ENCODE measurements around the gene PCSK6. TPM values are rescaled to one million over a fixed set of nuclear protein-coding genes. Genes with fewer than 3 reads are reported as not detected.

The PCSK6 gene
- total and polyA plus RNA-seq, 2 experiments from 2014 or later = 0.38 TPM; not detected in 1

DNA sequence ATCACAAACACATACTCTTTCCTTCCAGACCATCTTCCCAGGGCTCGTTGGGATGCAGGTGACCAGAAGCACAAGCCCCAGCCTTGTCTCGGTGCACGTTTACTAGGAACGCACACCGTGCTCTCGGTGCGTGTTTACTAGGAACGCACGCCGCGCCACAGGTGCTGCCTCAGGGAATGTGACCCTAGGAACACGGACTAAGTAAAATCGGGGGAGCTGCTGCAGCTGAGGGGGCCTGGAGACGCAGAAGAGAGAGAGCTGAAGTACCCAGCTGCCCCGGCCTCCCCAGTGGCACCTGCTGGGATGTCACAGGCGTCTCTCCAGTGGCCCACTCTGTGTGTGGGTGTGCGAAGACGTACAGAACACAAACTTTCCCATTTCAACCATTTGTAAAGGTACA is 103.5 kb downstream of the PCSK6 start:
- 69 to 73% methylated on average over 18 of the region's 18 CpGs for WGBS, 2 experiments (ENCODE audit: low coverage in 1 of 2, low lambda C conversion rate in 2 of 2, missing lambda C conversion rate in 2 of 2)
- no peak for TF ChIP-seq EZH2 (IDR thresholded peaks at IDR 0.05; ENCODE audit: insufficient read depth, poor library complexity, severe bottlenecking)
- TF ChIP-seq EZH2phosphoT487 (IDR thresholded peaks at IDR 0.05; ENCODE audit: insufficient read depth, low read depth) = no peak

DNA sequence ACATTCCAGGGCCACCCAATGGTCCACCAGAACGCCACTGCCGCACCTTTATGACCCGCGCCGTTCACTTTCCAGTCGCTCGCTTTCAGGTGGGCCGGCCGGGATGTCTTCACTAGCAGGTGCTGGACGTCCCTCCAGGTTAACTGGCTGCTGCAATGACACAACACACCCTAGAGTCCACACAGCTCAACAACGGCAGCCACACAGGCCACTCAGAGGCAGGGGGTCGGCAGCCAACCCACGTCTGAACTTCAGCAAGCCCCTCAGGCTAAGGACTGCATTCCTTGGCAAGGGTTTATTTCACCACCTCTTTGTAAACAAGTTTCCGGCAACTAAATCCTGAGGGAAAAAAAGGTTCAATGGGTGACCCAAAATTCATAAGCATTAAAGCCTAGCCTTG is 105.2 kb downstream of the PCSK6 start:
- no peak for TF ChIP-seq EZH2 (IDR thresholded peaks at IDR 0.05; ENCODE audit: insufficient read depth, poor library complexity, severe bottlenecking)
- no peak for TF ChIP-seq EZH2phosphoT487 (IDR thresholded peaks at IDR 0.05; ENCODE audit: insufficient read depth, low read depth)
- Histone ChIP-seq H4K20me1 (ENCODE audit: insufficient read depth) (no peaks in the 10 kb centered on the region), H3K9me2 (ENCODE audit: insufficient read depth) (no peaks in the 10 kb centered on the region), H3K4me2 (ENCODE audit: unreplicated experiment) (no peak overlapping the region), H3K27me3 (replicated peaks; ENCODE audit: insufficient read depth) (no peaks in the 10 kb centered on the region; the same call in 1 of the 2 replicates), H3K9ac (no peak overlapping the region), H3F3A (ENCODE audit: insufficient read depth) (no peaks in the 10 kb centered on the region), H3K4me1 (ENCODE audit: insufficient read depth) (no peaks in the 10 kb centered on the region), H3K4me3 (no peak overlapping the region), H3K9me3 (ENCODE audit: low read depth) (no peaks in the 10 kb centered on the region), H3K79me2 (ENCODE audit: insufficient read depth) (no peaks in the 10 kb centered on the region), H3K27ac (no peak overlapping the region), H3K36me3 (ENCODE audit: low read depth) (no peaks in the 10 kb centered on the region), H2AFZ (no peak overlapping the region)
- no peak for DNase-seq
- 75 to 77% methylated on average over 14 of the region's 14 CpGs for WGBS, 2 experiments (ENCODE audit: low coverage in 1 of 2, low lambda C conversion rate in 2 of 2, missing lambda C conversion rate in 2 of 2)
- in situ Hi-C loops (cut with MboI) = no loop called here

More for the DNA sequence above, 103.5 kb downstream of the PCSK6 start:
- Histone ChIP-seq H3K9ac (no peak overlapping the region), H3K27me3 (replicated peaks; ENCODE audit: insufficient read depth) (no peaks in the 10 kb centered on the region; the same call in 1 of the 2 replicates), H3F3A (ENCODE audit: insufficient read depth) (no peaks in the 10 kb centered on the region), H3K9me2 (ENCODE audit: insufficient read depth) (no peaks in the 10 kb centered on the region), H3K27ac (no peak overlapping the region), H2AFZ (no peak overlapping the region), H3K9me3 (ENCODE audit: low read depth) (no peaks in the 10 kb centered on the region), H3K79me2 (ENCODE audit: insufficient read depth) (no peaks in the 10 kb centered on the region), H3K36me3 (ENCODE audit: low read depth) (no peaks in the 10 kb centered on the region), H4K20me1 (ENCODE audit: insufficient read depth) (no peaks in the 10 kb centered on the region), H3K4me1 (ENCODE audit: insufficient read depth) (no peaks in the 10 kb centered on the region), H3K4me2 (ENCODE audit: unreplicated experiment) (no peak overlapping the region), H3K4me3 (no peak overlapping the region)
- in situ Hi-C loops (cut with MboI) = no loop called here
- DNase-seq = no peak

DNA sequence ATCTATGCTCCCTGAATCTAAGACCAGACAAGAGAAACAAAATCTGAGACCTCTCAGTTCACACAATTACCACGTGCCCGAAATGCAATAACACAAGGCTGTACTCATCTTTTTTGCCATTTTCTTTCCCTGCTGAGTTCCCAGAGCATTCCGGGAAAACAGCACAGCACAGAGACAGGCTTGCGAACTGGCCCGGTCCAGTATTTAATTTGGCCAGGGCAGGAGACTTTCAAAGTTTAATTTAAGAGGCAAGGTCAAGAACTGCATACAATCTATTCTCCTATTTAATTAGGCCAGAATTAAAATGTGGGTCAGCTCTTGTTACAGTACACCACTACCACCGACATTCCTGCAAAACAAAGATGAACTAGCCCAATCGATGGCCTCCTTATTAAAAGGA is 107.0 kb downstream of the PCSK6 start:
- in situ Hi-C loops (cut with MboI) = no loop called here
- Histone ChIP-seq H3K27me3 (replicated peaks; ENCODE audit: insufficient read depth) (no peaks in the 10 kb centered on the region; the same call in 1 of the 2 replicates), H3K4me3 (no peak overlapping the region), H3K9me3 (ENCODE audit: low read depth) (no peaks in the 10 kb centered on the region), H3K4me2 (ENCODE audit: unreplicated experiment) (no peak overlapping the region), H3K27ac (no peak overlapping the region), H3K9ac (no peak overlapping the region), H3K4me1 (ENCODE audit: insufficient read depth) (no peaks in the 10 kb centered on the region), H4K20me1 (ENCODE audit: insufficient read depth) (no peaks in the 10 kb centered on the region), H3K79me2 (ENCODE audit: insufficient read depth) (no peaks in the 10 kb centered on the region), H3K36me3 (ENCODE audit: low read depth) (no peaks in the 10 kb centered on the region), H3F3A (ENCODE audit: insufficient read depth) (no peaks in the 10 kb centered on the region), H3K9me2 (ENCODE audit: insufficient read depth) (no peaks in the 10 kb centered on the region), H2AFZ (no peak overlapping the region)
- DNase-seq = no peak
- 60 to 67% methylated on average over 7 of the region's 7 CpGs for WGBS, 2 experiments (ENCODE audit: low coverage in 1 of 2, low lambda C conversion rate in 2 of 2, missing lambda C conversion rate in 2 of 2)
- TF ChIP-seq EZH2phosphoT487 (IDR thresholded peaks at IDR 0.05; ENCODE audit: insufficient read depth, low read depth) (no peak), EZH2 (IDR thresholded peaks at IDR 0.05; ENCODE audit: insufficient read depth, poor library complexity, severe bottlenecking) (no peak)

DNA sequence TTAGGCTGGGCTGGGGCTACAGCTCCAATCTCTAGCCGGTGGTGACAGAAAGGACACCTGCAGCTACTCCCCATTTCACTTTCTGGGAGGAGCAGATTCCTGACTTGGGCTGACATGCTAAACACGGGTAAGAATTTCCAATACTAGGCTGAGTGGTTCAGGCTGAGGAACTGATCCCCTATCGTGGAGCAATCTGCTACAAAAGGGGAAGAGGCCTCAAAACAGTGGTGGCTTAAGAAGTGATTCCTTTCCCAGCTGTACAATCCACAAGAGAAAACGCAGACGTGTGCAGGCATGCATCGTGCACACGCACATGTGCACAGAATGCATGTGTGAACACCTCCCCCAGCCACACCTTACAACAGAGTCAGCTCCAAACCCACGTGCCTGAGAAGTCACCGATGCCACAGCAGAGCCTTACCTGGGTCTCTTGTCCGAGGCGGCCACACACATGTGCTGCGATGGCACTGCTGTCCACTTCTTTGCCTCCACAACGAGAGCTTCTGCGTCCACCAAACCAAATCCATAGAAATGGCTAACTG is 107.8 kb downstream of the PCSK6 start:
- no peak overlapping the region for H3K27ac ChIP-seq
- no peak overlapping the region for H2AFZ ChIP-seq
- no peaks in the 10 kb centered on the region for H3F3A ChIP-seq (ENCODE audit: insufficient read depth)
- DNase-seq = no peak
- no peaks in the 10 kb centered on the region for H3K9me2 ChIP-seq (ENCODE audit: insufficient read depth)
- H3K36me3 ChIP-seq (ENCODE audit: low read depth) = no peaks in the 10 kb centered on the region
- no peaks in the 10 kb centered on the region for H3K9me3 ChIP-seq (ENCODE audit: low read depth)
- no peak overlapping the region for H3K9ac ChIP-seq
- H3K4me2 ChIP-seq (ENCODE audit: unreplicated experiment) = no peak overlapping the region
- in situ Hi-C loops (cut with MboI) = no loop called here
- no peak overlapping the region for H3K4me3 ChIP-seq
- WGBS, 2 experiments (ENCODE audit: low coverage in 1 of 2, low lambda C conversion rate in 2 of 2, missing lambda C conversion rate in 2 of 2) = 63 to 69% methylated on average over 14 of the region's 14 CpGs
- no peaks in the 10 kb centered on the region for H3K4me1 ChIP-seq (ENCODE audit: insufficient read depth)
- no peak for TF ChIP-seq EZH2phosphoT487 (IDR thresholded peaks at IDR 0.05; ENCODE audit: insufficient read depth, low read depth)
- no peak for TF ChIP-seq EZH2 (IDR thresholded peaks at IDR 0.05; ENCODE audit: insufficient read depth, poor library complexity, severe bottlenecking)
- no peaks in the 10 kb centered on the region; the same call in 1 of the 2 replicates for H3K27me3 ChIP-seq (replicated peaks; ENCODE audit: insufficient read depth)
- no peaks in the 10 kb centered on the region for H3K79me2 ChIP-seq (ENCODE audit: insufficient read depth)
- no peaks in the 10 kb centered on the region for H4K20me1 ChIP-seq (ENCODE audit: insufficient read depth)
